ENCODE measurements around the gene MRPS22.

MRPS22 gene

DNA sequence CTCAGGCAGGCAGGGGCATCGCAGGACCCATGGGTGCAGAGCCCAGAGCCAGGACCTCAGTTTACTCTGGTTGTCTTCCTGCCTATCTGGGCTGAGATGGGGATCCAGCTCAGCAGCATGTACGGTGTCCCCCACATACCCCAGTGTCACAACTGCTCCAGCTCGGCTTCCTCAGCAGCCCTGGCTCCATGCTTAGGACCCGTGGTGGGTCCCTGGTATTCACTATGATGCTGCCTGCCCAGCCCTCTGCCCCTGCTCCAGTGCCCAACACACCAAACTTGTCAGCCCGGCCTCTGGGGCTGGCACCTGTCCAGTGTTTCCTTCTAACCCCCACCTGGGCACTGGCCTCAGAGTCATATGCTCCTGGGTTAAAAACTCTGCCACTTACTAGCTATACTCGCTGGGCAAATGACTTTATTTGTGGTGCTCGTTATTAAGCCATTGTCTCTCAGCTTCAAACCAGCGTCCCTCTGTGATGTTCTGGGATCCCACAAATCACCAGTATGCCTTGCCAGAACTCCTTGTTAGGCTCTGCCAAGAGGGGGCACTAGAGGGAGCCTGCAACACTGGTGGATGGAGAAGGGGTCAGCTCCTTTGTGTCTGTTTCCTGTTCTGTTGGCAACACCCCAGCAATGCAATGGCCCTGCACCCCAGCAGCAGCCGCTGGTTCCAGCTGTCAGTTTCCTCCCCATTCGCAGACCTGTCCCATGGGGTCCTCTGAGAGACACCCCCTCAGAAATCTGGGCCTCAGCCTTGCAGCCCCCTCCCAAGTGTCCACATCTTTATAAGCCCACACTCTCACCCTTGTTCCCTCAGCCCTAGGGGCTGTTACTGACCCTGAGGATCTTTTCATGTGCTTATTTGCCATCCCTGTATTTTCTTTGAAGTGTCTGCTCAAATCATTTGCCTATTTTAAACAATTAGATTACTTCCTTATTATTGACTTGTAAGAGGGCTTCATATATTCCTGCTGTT is 24.1 kb upstream of the MRPS22 start:
- no peak for TF ChIP-seq TAF1 (IDR thresholded peaks at IDR 0.05; ENCODE audit: borderline replicate concordance, insufficient read depth, low read length)
- TF ChIP-seq, protein P1, sequence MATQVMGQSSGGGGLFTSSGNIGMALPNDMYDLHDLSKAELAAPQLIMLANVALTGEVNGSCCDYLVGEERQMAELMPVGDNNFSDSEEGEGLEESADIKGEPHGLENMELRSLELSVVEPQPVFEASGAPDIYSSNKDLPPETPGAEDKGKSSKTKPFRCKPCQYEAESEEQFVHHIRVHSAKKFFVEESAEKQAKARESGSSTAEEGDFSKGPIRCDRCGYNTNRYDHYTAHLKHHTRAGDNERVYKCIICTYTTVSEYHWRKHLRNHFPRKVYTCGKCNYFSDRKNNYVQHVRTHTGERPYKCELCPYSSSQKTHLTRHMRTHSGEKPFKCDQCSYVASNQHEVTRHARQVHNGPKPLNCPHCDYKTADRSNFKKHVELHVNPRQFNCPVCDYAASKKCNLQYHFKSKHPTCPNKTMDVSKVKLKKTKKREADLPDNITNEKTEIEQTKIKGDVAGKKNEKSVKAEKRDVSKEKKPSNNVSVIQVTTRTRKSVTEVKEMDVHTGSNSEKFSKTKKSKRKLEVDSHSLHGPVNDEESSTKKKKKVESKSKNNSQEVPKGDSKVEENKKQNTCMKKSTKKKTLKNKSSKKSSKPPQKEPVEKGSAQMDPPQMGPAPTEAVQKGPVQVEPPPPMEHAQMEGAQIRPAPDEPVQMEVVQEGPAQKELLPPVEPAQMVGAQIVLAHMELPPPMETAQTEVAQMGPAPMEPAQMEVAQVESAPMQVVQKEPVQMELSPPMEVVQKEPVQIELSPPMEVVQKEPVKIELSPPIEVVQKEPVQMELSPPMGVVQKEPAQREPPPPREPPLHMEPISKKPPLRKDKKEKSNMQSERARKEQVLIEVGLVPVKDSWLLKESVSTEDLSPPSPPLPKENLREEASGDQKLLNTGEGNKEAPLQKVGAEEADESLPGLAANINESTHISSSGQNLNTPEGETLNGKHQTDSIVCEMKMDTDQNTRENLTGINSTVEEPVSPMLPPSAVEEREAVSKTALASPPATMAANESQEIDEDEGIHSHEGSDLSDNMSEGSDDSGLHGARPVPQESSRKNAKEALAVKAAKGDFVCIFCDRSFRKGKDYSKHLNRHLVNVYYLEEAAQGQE (IDR thresholded peaks at IDR 0.05; ENCODE audit: insufficient read depth in 1 of 2, low read depth in 2 of 2, low read length in 2 of 2): no peak
- no peak for TF ChIP-seq SIN3A (IDR thresholded peaks at IDR 0.05; ENCODE audit: borderline replicate concordance, insufficient read depth, low read length)
- no peak for TF ChIP-seq FOXP2 (optimal IDR thresholded peaks at IDR 0.05; ENCODE audit: borderline replicate concordance, extremely low read depth, extremely low read length, insufficient read depth)
- no peak for TF ChIP-seq POLR2AphosphoS5 (IDR thresholded peaks at IDR 0.05; ENCODE audit: low read depth, low read length)

GRCh38 chr3:139320551-139321309 is 23.1 kb upstream of the MRPS22 start:
- TF ChIP-seq TAF1 (IDR thresholded peaks at IDR 0.05; ENCODE audit: borderline replicate concordance, insufficient read depth, low read length) (no peak), POLR2AphosphoS5 (IDR thresholded peaks at IDR 0.05; ENCODE audit: low read depth, low read length) (no peak), SIN3A (IDR thresholded peaks at IDR 0.05; ENCODE audit: borderline replicate concordance, insufficient read depth, low read length) (no peak), FOXP2 (optimal IDR thresholded peaks at IDR 0.05; ENCODE audit: borderline replicate concordance, extremely low read depth, extremely low read length, insufficient read depth) (no peak)
- TF ChIP-seq, protein P1 (IDR thresholded peaks at IDR 0.05; ENCODE audit: insufficient read depth in 1 of 2, low read depth in 2 of 2, low read length in 2 of 2): no peak

- no peak for TF ChIP-seq POLR2AphosphoS5 (IDR thresholded peaks at IDR 0.05; ENCODE audit: low read depth, low read length)
- TF ChIP-seq TAF1 (IDR thresholded peaks at IDR 0.05; ENCODE audit: borderline replicate concordance, insufficient read depth, low read length): no peak
- no peak for TF ChIP-seq FOXP2 (optimal IDR thresholded peaks at IDR 0.05; ENCODE audit: borderline replicate concordance, extremely low read depth, extremely low read length, insufficient read depth)
- TF ChIP-seq, protein P1 (IDR thresholded peaks at IDR 0.05; ENCODE audit: insufficient read depth in 1 of 2, low read depth in 2 of 2, low read length in 2 of 2): no peak
- TF ChIP-seq SIN3A (IDR thresholded peaks at IDR 0.05; ENCODE audit: borderline replicate concordance, insufficient read depth, low read length): no peak
These were observed 21.5 kb upstream of the MRPS22 start for GRCh38 chr3:139322346-139322745.

- TF ChIP-seq POLR2AphosphoS5 (IDR thresholded peaks at IDR 0.05; ENCODE audit: low read depth, low read length): no peak
These were observed 20.7 kb upstream of the MRPS22 start for GRCh38 chr3:139323146-139323545.

DNA sequence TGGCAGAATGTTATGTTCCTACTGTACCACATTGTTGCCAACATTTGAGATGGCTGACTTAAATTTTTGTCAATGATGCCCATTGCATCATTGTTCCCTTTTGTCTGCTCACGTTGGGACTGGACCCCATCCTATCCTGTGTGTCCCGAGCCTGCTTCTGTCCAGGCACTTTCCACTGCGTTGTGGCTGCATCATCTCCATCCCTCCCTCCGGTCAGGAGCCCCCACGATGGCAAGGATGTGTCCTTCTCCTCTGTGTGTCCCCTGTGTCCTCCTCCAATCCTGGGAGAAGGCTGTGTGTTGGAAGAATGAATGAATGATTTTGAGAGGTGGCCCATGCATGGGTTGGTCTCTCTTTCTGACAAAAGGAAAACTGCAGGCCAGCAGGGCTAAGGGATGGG is 19.4 kb upstream of the MRPS22 start:
- TF ChIP-seq, protein P1 (IDR thresholded peaks at IDR 0.05; ENCODE audit: insufficient read depth in 1 of 2, low read depth in 2 of 2, low read length in 2 of 2): no peak
- no peak for TF ChIP-seq TAF1 (IDR thresholded peaks at IDR 0.05; ENCODE audit: borderline replicate concordance, insufficient read depth, low read length)
- no peak for TF ChIP-seq FOXP2 (optimal IDR thresholded peaks at IDR 0.05; ENCODE audit: borderline replicate concordance, extremely low read depth, extremely low read length, insufficient read depth)
- TF ChIP-seq SIN3A (IDR thresholded peaks at IDR 0.05; ENCODE audit: borderline replicate concordance, insufficient read depth, low read length): no peak
- no peak for TF ChIP-seq POLR2AphosphoS5 (IDR thresholded peaks at IDR 0.05; ENCODE audit: low read depth, low read length)
